Large intestine (tissue), 3 donors: ENCODE measurements around the gene TMEM45B. TPM values are rescaled to one million over a fixed set of nuclear protein-coding genes. Genes with fewer than 3 reads are reported as not detected.
"Not testable (repeated sequence)": the region's sequence is repeated elsewhere in the genome, so short reads cannot be mapped to it uniquely, and the experiment has no call there.

Experiments used
- DNase-seq, 2 donors: peaks; one replicate each; pipeline versions ENCODE4 v3.0.0 to v3.0.0-alpha.2; 2013
- H3K27ac ChIP-seq: one replicate; pipeline ENCODE4 v1.5.1; 2013; ENCODE audit warnings: low read length
- H3K27me3 ChIP-seq: 2 replicates; pipeline ENCODE4 v1.6.1; 2013; ENCODE audit warnings: low read length; ENCODE audit not compliant: control insufficient read depth, insufficient read depth
- H3K36me3 ChIP-seq: 2 replicates; pipeline ENCODE4 v1.6.1; 2013; ENCODE audit warnings: low read length; ENCODE audit not compliant: control insufficient read depth, insufficient read depth
- H3K4me1 ChIP-seq: one replicate; pipeline ENCODE4 v1.6.1; 2013; ENCODE audit warnings: low read length; ENCODE audit not compliant: control insufficient read depth, insufficient read depth
- H3K4me3 ChIP-seq: one replicate; pipeline ENCODE4 v1.5.1; 2013; ENCODE audit warnings: low read length
- H3K9me3 ChIP-seq: one replicate; pipeline ENCODE4 v1.6.1; 2013; ENCODE audit warnings: mild to moderate bottlenecking, low read depth, low read length, moderate library complexity; ENCODE audit not compliant: control insufficient read depth
- WGBS: methylation state at CpG from one replicate; pipeline ENCODE4 v1.1.5; 2013; ENCODE audit warnings: low lambda C conversion rate; ENCODE audit not compliant: insufficient coverage; 5-methylcytosine and 5-hydroxymethylcytosine counted together
- polyA plus RNA-seq: library from polyadenylated mRNA; unstranded; fragments of 120-200 nt; gene quantifications from one replicate; pipeline ENCODE4 v1.2.1, GENCODE V29; 2013

The TMEM45B gene
- polyA plus RNA-seq, 1 donor: 247 TPM

DNA sequence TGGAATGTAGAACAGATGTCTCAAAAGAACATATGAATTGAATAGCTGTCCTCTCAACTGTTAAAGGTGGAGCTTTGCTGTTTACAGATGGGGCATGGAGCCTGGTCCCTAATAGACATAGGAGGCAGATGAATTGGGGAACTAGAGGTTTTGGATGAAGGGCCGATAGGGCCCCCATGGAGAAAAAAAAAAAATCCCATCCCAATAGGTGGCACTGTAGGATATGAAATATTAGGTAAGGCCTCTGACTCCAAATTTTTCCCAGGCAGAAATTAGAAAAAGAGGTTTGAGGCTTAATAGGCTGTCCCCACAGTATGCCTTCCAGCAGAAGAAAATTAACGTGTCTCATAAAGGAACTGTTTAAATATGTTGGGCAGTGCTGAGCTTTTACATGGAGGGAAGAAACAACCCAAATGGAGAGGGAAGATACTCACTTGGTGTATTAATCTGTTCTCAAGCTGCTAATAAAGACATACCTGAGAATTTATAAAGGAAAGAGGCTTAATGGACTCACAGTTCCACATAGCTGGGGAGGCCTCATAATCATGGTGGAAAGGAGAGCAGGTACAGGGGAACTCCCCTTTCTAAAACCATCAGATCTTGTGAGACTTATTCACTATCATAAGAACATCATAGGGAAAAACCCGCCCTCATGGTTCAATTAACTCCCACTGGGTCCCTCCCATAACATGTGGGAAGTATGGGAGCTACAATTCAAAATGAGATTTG lies 30.1 kb upstream of the TMEM45B start:
- peak in 1 of 2 donors; percentile 26 for DNase-seq
- no peak overlapping the region for H3K4me3 ChIP-seq
- no peaks in the 10 kb centered on the region for H3K27me3 ChIP-seq
- no peaks in the 10 kb centered on the region for H3K36me3 ChIP-seq
- no peaks in the 10 kb centered on the region for H3K9me3 ChIP-seq
- peak overlapping the region; percentile 43 for H3K27ac ChIP-seq
- no CpG with 5 or more reads among the region's 3 CpGs for WGBS
- H3K4me1 ChIP-seq: peaks cover 27% of the 10 kb centered on the region

DNA sequence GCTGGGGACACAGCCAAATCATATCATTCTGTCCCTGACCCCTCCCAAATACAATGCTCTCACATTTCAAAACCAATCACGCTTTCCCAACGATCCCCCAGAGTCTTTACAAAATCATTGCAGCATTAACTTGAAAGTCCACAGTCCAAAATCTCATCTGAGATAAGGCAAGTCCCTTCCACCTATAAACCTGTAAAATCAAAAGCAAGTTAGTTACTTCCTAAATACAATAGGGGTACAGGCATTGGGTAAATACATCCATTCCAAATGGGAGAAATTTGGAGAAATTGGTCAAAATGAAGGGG lies 29.6 kb upstream of the TMEM45B start:
- DNase-seq: peak in 1 of 2 donors; percentile 45
- H3K36me3 ChIP-seq, H3K27me3 ChIP-seq, H3K9me3 ChIP-seq, H3K4me3 ChIP-seq: not testable (repeated sequence)
- H3K27ac ChIP-seq: peak overlapping the region; percentile 43
- H3K4me1 ChIP-seq: peaks cover 31% of the 10 kb centered on the region
- WGBS: no CpG with 5 or more reads among the region's 2 CpGs

DNA sequence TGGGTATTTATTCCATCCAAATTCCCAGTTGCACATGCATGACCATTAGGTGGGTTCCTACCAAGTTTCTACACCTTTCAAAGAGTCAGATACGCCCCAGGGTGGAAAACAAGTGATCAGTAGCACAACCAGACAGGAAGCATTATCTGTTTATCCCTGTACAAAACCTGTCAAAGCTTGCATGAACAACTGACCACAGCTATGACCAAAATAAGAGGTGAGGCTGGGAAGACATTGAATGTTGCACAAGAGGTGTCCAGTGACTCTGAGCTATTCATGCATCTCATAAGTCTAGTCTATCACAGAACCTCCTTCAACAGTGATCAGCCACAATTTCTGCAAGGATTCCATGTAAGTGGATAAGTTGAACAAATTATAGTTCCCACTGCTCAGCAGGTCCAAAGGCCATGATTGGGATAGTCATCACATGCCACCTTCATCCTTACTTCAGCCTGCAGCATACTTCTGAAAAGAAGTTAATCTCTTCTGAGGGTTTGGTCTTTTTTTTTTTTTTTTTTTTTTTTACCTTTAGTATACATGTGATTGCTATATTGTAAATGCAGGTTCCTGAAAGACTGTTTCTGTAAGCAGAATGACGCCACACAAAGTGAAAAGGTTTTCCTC lies 28.0 kb upstream of the TMEM45B start:
- no peaks in the 10 kb centered on the region for H3K9me3 ChIP-seq
- peak overlapping the region; percentile 88 for H3K27ac ChIP-seq
- no peak overlapping the region for H3K4me3 ChIP-seq
- peak; percentile 45 to 71 for DNase-seq
- H3K4me1 ChIP-seq: peaks cover 40% of the 10 kb centered on the region
- H3K36me3 ChIP-seq: no peaks in the 10 kb centered on the region
- no peaks in the 10 kb centered on the region for H3K27me3 ChIP-seq
- no CpG with 5 or more reads among the region's 2 CpGs for WGBS

DNA sequence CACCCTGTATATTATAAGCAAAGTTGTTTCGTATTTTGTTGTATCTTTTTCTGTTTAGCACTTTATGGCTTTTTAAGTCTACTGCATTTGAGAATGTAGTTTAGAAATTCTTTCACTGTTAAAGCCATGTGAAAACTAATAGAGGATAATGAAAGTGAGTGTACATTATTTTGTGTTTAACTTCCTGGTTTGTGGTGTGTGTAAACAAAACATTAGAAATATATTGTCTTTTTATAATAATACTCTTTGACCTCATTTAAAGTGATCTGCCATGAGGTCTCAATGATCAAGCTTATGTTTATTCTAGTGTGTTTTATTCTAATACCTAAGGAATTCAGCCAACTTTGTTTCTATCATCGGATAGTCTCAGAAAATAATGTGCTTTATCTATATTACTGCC lies 27.4 kb upstream of the TMEM45B start:
- 100% methylated on average over 1 of the region's 2 CpGs for WGBS
- Histone ChIP-seq H3K27me3 (no peaks in the 10 kb centered on the region), H3K9me3 (no peaks in the 10 kb centered on the region), H3K27ac (peak overlapping the region; percentile 88), H3K36me3 (no peaks in the 10 kb centered on the region), H3K4me3 (no peak overlapping the region), H3K4me1 (peaks cover 45% of the 10 kb centered on the region)
- DNase-seq: no peak

DNA sequence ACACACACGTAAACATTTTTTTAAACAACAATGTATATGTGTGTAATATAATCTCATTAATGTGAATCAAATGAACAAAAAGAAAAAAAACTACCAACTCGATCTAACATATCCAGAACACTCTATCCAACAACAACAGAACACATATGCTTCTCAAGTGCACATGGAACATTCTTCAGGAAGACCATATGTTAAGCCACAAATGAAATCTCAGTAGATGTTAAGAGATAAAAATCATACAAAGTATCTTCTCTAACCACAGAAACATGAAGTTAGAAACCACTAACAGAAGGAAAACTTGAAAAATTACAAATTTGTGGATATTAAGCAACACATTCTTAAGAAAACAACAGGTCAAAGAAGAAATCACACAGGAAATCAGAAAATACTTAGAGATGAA lies 25.5 kb upstream of the TMEM45B start:
- Histone ChIP-seq H3K36me3 (no peaks in the 10 kb centered on the region), H3K27ac (no peak overlapping the region), H3K4me3 (no peak overlapping the region), H3K27me3 (no peaks in the 10 kb centered on the region), H3K4me1 (peaks cover 53% of the 10 kb centered on the region), H3K9me3 (peaks cover 4% of the 10 kb centered on the region)
- 0% methylated on average over 1 of the region's 2 CpGs for WGBS
- DNase-seq: no peak

DNA sequence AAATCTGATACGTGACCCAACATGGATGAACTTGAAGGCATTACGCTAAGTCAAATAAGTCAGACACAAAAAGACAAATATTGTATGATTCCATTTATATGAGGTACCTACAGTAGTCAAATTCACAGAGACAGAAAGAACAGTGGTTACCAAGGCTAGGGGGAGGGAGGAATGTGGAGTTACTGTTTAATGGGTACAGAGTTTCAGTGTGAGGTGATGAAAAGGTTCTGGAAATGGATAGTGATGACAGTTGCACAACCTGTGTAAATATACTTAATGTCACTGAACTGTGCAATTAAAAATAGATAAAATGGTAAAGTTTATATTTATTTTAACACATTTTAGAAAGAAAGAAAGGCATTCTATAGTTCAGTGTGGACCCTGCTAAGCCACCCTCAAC lies 24.1 kb upstream of the TMEM45B start:
- H3K4me3 ChIP-seq: no peak overlapping the region
- peaks cover 4% of the 10 kb centered on the region for H3K9me3 ChIP-seq
- no CpG with 5 or more reads among the region's 2 CpGs for WGBS
- no peak overlapping the region for H3K27ac ChIP-seq
- peaks cover 40% of the 10 kb centered on the region for H3K4me1 ChIP-seq
- H3K27me3 ChIP-seq: no peaks in the 10 kb centered on the region
- H3K36me3 ChIP-seq: no peaks in the 10 kb centered on the region
- peak in 1 of 2 donors; percentile 48 for DNase-seq

DNA sequence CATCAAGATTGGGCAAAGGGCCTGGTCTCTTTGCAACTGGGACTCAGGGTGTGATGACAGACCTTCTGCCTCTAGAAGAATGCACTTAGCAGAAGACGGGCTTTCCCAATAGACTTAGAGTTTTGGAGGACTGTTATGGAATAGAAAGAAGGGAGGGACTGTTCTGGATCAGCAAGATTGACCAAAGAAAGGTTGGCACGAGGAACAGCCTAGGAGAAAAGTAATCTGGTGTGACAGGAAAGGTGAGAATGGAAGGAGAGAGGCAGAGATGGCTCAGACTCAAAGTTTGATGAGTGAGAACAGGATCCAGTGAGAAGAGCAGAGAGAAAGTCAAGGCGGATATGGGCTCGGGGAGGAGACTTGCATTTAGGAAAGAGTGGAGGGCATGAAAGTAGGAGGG lies 23.0 kb upstream of the TMEM45B start:
- H3K9me3 ChIP-seq: peaks cover 4% of the 10 kb centered on the region
- no peaks in the 10 kb centered on the region for H3K36me3 ChIP-seq
- H3K27me3 ChIP-seq: no peaks in the 10 kb centered on the region
- H3K4me1 ChIP-seq: peaks cover 37% of the 10 kb centered on the region
- no peak overlapping the region for H3K27ac ChIP-seq
- H3K4me3 ChIP-seq: no peak overlapping the region
- 75% methylated on average over 1 of the region's 4 CpGs for WGBS
- no peak for DNase-seq

DNA sequence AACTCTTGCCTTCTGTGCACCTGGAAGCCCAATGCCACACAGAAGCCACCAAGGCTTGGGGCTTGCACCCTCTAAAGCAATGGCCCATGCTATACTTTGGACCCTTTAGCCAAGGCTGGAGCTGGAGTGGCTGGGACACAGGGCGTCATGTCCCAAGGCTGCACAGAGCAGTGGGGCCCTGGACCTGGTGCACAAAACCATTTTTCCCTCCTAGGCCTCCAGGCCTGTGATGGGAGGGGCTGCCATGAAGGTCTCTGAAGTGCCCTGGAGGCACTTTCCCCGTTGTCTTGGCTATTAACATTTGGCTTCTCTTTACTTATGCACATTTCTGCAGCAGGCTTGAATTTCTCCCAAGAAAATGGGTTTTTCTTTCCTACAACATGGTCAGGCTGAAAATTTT lies 20.6 kb upstream of the TMEM45B start:
- no peaks in the 10 kb centered on the region for H3K27me3 ChIP-seq
- no peak overlapping the region for H3K27ac ChIP-seq
- no peaks in the 10 kb centered on the region for H3K36me3 ChIP-seq
- H3K9me3 ChIP-seq: peaks cover 4% of the 10 kb centered on the region
- no peak overlapping the region for H3K4me3 ChIP-seq
- DNase-seq: no peak
- no CpG with 5 or more reads among the region's 2 CpGs for WGBS
- H3K4me1 ChIP-seq: peaks cover 26% of the 10 kb centered on the region

DNA sequence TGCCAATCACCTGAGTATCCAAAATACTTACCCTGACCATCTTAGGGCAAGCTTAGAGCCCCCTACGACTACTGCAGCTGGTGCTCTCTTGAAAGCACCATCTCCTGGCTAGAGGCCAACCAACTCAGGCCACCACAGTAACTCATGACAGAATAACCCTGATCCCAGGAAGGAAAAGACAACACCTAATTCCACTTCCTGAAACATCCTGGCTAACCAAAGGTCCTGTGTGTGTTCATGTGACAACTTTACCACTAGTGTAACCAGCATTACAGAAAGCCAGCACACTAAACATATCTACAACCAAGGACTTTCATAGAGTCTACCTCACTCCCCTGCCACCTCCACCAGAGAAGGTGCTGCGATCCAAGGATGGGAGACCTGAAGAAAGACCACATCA lies 17.4 kb upstream of the TMEM45B start:
- DNase-seq: peak in 1 of 2 donors; percentile 57
- H3K27ac ChIP-seq: peak overlapping the region; percentile 47
- no CpG with 5 or more reads among the region's 2 CpGs for whole genome bisulfite sequencing
- no peaks in the 10 kb centered on the region for H3K27me3 ChIP-seq
- H3K4me1 ChIP-seq: peaks cover 13% of the 10 kb centered on the region
- H3K9me3 ChIP-seq: peaks cover 4% of the 10 kb centered on the region
- no peaks in the 10 kb centered on the region for H3K36me3 ChIP-seq
- no peak overlapping the region for H3K4me3 ChIP-seq

DNA sequence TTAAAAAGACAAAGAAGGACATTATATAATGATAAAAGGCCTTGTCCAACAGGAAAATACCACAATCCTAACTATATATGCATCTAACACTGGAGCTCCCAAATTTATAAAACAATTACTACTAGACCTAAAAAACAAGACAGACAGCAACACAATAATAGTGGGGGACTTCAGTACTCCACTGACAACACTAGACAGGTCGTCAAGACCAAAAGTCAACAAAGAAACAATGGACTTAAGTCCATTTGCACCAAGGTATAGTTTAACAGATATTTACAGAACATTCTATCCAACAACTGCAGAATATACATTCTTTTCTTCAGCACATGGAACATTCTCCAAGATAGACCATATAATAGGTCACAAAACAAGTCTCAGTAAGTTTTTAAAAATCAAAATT lies 15.5 kb upstream of the TMEM45B start:
- WGBS: no CpG with 5 or more reads among the region's 1 CpG
- peaks cover 12% of the 10 kb centered on the region for H3K4me1 ChIP-seq
- H3K27me3 ChIP-seq, H3K9me3 ChIP-seq, H3K27ac ChIP-seq, H3K36me3 ChIP-seq, DNase-seq, H3K4me3 ChIP-seq: not testable (repeated sequence)

DNA sequence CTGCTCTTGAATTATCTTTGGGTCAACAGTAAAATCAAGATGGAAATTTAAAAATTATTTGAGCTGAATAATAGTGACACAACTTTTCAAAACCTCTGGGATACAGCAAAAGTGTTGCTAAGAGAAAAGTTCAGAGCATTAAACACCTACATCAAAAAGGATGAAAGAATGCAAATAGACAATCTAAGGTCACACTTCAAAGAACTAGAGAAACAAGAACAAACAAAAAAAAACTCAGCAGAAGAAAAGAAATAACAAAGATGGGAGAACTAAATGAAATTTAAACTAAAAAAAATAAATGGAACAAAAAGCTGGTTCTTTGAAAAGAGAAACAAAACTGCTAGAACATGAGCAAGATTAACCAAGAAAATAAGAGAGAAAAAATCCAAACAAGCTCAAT lies 15.0 kb upstream of the TMEM45B start:
- no peak for DNase-seq
- H3K36me3 ChIP-seq: no peaks in the 10 kb centered on the region
- H3K27ac ChIP-seq: no peak overlapping the region
- no peak overlapping the region for H3K4me3 ChIP-seq
- H3K9me3 ChIP-seq: no peaks in the 10 kb centered on the region
- H3K4me1 ChIP-seq: peaks cover 12% of the 10 kb centered on the region
- no peaks in the 10 kb centered on the region for H3K27me3 ChIP-seq
